ENCODE results near the gene CFAP141.

- no peak for TF ChIP-seq CTCF (IDR thresholded peaks at IDR 0.05; ENCODE audit: low read depth, low read length)
- TF ChIP-seq EZH2phosphoT487 (IDR thresholded peaks at IDR 0.05; ENCODE audit: low read depth) = no peak
Measured at GRCh38 chr1:154190550-154190949, 15.6 kb downstream of the CFAP141 start.
